ENCODE data around the gene P2RY6. TPM values are rescaled to one million over a fixed set of nuclear protein-coding genes. Genes with fewer than 3 reads are reported as not detected.

Gene P2RY6
- total and polyA plus RNA-seq, 10 of the 15 experiments (the other 5 are each of a cell fraction or from before 2014, with no cell fraction given), result 0.05 to 0.90 (median 0.22) TPM; not detected in 4

- TF ChIP-seq E4F1 (IDR thresholded peaks at IDR 0.05; ENCODE audit: borderline replicate concordance, partially characterized antibody) (no peak), SPI1 (IDR thresholded peaks at IDR 0.05; ENCODE audit: borderline replicate concordance, insufficient read depth, low read depth, low read length) (no peak), ZNF592 (IDR thresholded peaks at IDR 0.05) (no peak), ZZZ3 (IDR thresholded peaks at IDR 0.05; ENCODE audit: control insufficient read depth, insufficient read length, low read depth) (no peak), MYB (IDR thresholded peaks at IDR 0.05; ENCODE audit: borderline replicate concordance, low read depth, low read length) (no peak), ZBTB4 (CRISPR knock-in tag; IDR thresholded peaks at IDR 0.05) (no peak), FOXK2 (IDR thresholded peaks at IDR 0.05) (no peak), ELK1 (IDR thresholded peaks at IDR 0.05; ENCODE audit: low read depth, low read length) (no peak), SKIL (IDR thresholded peaks at IDR 0.05; ENCODE audit: low read depth, poor library complexity, severe bottlenecking) (no peak)
Measured at GRCh38 chr11:73337846-73338245, 65.7 kb downstream of the P2RY6 start (continued).
